GM21381 (cell line): ENCODE measurements around the gene MAD1L1.

Experiments used
- ATAC-seq: cut with Tn5 transposase; IDR thresholded peaks from one replicate; pipeline ENCODE4 v1.9.1; 2021; ENCODE audit warnings: mild to moderate bottlenecking, moderate library complexity; ENCODE audit not compliant: unreplicated experiment

Gene MAD1L1

GRCh38 chr7:1907751-1908365, 324.9 kb downstream of the MAD1L1 start:
- no peak for ATAC-seq

DNA sequence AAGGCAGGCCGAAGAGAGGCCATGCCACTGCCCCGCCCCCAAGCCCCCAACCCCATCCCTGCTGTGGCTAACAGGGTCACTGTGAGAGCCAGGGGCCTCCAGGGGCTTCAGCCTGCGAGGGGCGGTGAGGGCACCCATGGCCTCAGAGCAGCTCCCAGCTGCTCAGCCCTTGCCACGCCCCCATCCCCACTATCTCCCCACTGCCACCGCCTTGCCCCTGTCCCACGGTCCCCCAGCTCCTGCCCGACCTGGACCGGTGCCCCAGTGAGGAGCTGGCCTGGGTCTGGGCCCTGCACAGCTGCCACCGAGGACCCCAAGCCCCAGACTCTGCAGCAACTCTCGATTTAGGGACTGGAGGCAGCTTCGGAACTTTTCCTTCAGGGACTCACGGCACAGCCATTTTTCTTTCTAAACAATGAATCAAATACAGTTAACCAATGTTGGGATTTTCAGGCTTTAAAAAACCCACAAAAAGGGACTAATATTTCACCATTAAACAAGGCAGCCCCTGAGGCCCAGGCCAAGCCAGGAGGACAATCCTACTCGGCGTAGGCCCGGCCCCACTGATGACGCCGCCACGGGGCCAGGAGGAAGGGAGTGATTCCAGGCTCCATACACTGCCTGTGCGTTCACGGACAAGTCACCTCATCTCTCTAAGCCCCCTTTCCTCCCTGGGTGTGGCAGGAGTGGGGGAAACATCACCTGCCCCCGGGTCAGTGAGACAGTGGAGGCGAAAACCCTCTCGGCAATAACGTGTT, 325.6 kb downstream of the MAD1L1 start:
- ATAC-seq = no peak

DNA sequence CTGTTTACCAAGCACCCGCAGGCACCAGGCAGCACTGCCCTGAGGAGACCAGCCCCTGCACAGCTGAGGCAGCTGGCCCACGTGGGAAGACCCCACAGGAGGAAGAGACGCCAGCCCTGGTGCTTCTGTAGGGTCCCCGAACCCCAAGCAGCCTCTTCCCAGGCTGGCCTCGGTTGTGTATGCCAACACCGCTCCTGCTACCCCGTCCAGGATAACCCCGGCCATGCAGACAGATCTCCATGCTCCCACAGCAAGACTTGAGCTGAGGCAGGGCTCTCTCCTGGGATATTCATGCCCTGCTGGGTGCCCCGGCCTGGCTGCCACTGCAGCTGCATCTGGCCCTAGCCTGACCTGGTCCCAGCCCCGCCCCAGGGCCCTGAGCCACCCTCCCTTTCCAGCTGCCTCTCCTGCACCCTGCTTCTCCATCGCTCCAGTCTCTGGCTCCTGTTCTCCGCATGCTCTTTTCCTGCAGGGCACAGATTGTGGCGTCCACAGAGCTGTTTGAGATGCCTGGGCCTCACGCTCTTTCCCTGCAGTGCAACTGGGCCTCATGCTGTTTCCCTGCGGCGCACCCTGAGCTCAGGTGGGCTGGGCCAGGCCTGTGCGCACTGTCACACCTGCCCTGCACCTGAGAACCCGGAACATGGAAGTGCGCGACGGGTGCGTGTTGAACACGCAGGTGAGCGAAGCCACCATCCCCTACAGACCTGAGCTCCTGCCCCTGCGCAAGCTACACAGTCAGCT, 326.5 kb downstream of the MAD1L1 start:
- no peak for ATAC-seq

GRCh38 chr7:1902231-1902855, 330.4 kb downstream of the MAD1L1 start:
- no peak for ATAC-seq

GRCh38 chr7:1901431-1902210, 331.1 kb downstream of the MAD1L1 start:
- ATAC-seq = no peak

GRCh38 chr7:1900847-1901246, 331.9 kb downstream of the MAD1L1 start:
- ATAC-seq = no peak

DNA sequence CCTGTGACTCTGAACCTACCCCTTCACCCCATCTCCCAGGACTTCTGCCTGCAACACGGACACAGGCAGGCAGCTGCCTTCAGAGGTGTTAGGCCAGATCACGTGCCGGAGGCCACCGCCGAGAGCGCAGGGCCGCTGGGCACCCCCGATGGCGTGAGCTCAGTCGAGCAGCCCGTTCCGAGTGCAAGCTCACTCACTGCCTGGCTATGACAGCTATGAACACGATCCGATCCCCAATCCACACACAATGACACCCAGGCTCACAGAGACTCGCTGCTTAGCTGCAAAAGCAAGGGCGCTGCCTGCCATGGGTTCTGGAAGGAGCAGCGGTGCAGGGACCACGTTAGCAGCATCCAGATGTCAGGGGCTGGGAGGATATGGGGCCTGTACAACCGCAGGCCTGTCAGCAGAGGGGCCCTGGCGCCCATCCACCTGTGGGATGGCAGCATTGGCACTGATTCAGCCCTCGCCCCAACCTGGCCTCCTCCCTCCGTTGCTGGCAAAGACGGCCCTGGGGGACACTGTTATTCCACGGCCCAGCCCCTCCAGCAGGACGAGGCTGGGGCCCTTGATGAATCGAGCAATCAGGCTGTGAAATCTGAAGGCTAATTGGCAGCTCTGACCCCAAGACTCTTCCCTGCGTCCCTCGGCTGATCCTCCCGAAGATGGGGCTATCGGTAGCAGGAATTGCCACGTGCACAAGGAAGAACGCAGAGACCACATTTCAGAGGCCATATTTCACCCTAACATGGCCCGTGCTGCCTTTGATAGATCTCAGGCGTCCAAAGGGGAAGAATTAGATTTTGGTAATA, 332.6 kb downstream of the MAD1L1 start:
- no peak for ATAC-seq

DNA sequence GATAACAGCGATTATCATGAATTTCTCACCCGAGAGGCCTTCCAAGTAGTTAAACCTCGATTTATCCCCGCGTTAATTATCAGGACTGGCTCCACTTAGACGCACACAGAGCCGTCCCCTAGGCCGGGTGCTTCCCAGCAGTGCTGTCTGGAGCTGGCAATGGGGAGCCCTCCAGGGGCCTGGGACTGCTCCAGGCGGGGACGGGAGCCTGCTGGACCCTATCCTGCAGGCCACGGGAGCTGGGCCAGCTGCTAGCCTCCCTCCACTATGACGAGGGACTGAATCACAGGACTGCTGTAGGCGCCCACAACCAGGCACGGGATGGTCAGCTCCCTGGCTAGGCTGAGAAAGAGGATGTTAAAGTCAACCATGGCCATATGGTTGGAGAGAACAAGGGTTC, 333.5 kb downstream of the MAD1L1 start:
- no peak for ATAC-seq

DNA sequence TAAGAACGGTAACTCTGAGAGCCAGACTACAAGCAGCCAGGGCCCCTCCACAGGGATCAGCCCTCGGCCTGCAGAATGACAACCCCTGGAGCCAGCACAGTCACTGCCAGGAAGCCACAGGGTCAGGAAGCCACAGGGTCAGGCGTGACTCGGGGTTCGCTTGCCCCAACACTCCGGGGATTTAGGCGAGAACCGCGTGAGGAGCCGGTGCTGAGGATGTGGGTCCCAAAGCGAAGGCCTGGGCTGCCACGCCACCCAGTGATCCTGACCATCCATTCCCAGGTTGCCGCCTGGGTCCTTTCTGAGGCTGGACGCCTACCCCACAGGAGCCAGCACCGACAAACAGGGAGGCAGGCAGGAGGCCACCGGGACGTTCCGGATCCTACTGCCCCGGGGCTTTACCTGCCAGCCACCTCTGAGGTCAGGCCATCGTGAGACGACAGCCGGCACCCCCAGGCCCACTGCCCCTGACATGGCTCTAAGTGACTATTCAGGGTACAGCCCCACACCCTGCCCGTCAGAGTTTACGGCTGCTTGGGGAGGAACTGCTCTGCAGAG, 334.0 kb downstream of the MAD1L1 start:
- no peak for ATAC-seq

- ATAC-seq = no peak
Measured at GRCh38 chr7:1897861-1898627, 334.7 kb downstream of the MAD1L1 start.

DNA sequence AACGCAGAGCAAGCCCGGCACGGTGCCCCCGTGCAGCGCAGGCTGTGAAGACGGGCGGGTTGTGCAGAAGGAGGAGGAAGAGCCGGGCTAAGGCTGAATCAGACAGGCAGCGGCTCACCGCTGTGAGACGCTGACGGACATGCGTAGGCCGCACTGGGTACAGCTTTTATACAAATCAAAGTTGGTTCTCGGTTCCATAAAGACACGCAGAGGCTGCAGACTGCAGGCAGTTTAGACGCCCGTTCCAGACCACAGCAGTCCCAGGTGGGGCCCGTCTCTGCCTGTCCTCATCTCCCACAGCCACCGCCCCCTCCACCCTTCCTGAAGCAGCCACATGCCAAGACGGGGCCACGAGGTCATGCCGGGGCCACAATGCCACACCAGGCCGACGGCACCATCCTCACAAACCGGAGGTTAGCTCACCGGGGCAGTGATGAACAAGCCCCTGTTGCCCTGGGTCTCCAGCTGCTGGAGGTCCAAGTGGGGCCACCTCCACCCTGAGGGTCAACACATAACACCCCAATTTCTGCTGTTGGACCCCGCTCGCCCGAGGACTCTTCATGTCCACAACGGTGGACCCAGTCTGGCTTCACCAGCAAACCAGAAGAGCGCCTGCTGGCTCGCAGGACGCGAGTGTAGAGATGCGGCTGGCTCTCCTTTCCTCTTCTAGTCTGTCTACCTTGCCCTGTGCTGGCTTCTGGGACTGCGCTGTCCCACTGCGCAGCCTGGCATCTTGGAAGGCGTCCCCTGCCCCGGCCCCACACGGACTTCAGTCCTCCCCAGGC, 335.5 kb downstream of the MAD1L1 start:
- ATAC-seq = no peak

- no peak for ATAC-seq
Measured at GRCh38 chr7:1895664-1896515, 336.9 kb downstream of the MAD1L1 start.

GRCh38 chr7:1894906-1895663, 337.7 kb downstream of the MAD1L1 start:
- no peak for ATAC-seq

GRCh38 chr7:1894313-1894900, 338.3 kb downstream of the MAD1L1 start:
- no peak for ATAC-seq

DNA sequence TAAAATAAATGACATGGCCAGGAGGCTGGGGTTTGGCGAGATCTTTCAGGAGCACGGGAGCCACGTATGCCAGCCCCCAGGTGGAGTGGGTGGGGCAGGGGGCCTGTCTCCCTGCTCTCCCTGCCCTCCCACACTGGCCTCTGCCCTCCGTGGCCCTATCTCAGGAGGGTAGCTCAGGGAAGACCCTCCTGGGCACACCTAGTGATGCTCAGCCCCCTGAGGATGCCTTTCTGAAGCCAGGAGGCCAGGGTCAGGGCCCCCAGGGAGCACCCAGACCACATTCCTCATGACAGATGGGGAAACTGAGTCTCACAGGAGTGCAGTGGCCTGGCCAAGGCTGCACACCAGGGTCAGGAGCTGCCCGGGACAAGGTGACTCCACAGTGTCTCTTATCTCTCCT, 339.3 kb downstream of the MAD1L1 start:
- no peak for ATAC-seq

DNA sequence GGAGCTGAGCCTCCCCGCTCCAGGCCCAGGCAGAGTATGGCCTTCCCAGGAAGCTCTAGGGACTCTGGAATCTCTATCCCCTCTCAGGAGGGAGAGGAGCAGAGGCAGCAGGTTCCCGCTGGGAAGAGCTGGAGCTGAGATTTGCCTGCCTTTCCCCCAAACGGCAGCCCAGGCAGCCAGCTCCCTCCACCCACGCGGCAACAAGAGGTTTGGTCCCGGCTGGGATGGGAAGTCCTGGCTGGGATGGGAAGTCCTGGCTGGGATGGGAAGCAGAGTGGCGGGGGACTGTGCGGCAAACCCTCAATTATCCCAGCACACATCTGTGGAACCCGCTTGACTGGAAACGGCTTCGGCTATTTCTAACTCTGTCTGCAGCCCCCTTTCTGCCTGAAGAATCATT, 339.7 kb downstream of the MAD1L1 start:
- ATAC-seq = no peak
